Measurements from ENCODE around the gene CTTN.

Gene CTTN

DNA sequence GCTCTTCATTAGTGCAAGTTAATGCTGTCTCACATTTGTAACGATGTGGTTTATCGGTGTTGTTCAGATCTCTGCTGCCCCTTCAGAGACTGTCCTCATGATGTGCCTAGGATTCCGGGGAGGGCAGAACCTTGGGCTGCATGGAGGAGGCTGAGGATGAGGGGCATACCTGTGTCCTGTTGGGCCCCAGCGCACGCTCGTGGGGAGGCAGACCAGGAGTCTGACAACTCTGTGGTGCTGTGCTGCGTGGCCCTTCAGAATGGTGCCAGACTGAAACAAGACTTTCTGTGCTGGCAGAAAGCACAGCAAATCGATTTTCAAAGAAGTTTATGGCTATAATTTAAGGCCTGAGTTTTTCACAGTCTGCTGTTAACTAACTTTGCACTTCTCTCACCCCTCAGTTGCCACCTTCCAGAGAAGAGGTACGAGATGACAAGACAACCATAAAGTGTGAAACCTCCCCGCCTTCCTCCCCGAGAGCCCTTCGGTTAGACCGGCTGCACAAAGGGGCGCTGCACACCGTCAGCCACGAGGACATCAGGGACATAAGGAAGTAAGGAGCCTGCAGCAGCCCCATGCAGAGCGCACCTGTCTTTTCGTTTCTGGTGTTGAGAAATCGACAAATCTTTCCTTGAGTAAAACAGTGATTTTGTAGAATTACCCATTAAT lies 44.3 kb upstream of the CTTN start:
- H3K4me3 ChIP-seq (ENCODE audit: low read depth, low read length): no peak overlapping the region

DNA sequence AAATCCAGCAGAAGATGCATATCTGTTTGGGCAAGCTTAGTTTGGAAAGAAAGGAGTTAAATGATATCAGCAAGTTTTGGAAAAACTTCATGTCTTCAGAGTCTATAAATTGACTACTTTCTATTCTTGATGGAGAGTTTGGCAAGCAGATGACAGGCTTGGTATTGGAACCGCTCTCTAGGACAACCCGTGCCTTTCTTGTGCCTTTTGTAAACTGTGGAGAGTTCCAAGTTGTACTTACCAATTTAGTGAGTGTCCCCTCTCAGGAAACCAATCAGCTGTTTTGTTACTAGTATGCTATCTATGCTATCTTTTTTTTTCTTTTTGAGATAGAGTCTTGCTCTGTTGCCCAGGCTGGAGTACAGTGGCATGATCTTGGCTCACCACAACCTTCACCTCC lies 43.7 kb upstream of the CTTN start:
- no peak for TF ChIP-seq CTCF (IDR thresholded peaks at IDR 0.05; ENCODE audit: borderline replicate concordance, insufficient read depth, low read depth, low read length)
- H3K4me3 ChIP-seq (ENCODE audit: low read depth, low read length): no peak overlapping the region

More for the DNA sequence above, 44.3 kb upstream of the CTTN start:
- TF ChIP-seq CTCF (IDR thresholded peaks at IDR 0.05; ENCODE audit: borderline replicate concordance, insufficient read depth, low read depth, low read length): no peak

DNA sequence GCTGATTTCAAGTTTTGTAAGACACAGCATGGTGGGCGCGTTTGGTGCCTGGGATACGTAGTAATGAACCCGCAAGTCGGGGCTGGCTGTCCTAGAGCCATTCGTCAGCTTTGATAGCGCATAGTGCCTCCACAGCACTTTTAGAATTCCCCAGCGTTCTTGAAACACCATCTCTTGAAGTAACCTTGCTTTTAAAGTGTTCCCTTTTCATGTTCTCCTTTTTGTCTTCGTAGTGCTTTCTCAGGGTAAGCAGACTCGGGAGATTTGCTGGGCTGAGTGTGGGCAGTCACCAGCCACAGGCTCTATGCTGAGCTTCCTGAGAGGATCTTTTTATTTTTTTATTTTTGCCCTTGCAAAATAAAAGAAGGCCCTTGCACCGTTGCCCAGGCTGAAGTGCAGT lies 39.6 kb upstream of the CTTN start:
- TF ChIP-seq CTCF (IDR thresholded peaks at IDR 0.05; ENCODE audit: borderline replicate concordance, insufficient read depth, low read depth, low read length): no peak
- H3K4me3 ChIP-seq (ENCODE audit: low read depth, low read length): no peak overlapping the region

DNA sequence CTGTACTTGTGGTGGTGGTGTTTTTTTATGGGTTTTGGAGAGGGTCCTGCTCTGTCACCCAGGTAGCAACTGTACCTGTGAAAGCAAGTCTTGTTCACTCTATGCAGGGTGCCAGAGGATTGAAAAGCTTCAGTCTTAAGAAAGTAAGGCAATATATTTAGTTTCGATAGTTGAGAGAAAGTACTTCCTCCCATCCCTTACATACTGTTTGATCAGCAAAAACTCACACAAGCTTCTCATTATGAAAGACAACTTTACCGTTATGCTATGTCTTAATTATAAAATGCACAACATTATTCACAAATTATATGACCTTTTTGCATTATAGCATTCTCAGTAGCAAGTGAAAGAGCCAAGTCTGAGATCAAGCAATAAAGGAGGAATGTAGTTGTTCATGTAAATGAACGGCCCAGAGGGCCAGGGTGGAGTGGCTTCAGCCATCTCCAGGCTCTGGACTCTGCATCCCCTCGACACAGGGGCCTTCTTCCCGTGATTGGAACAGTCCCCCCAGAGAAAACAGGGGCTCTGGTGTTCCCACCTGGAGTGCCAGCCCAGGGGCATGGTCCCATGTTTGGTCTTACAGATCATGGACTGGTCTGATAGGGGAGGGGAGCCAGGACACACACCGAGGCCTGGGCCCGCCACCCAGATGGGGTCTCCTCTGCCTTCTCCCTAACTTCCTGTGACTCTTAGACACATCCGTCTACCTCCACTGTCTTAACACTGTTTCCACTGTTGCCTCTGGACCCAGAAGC lies 38.7 kb upstream of the CTTN start:
- TF ChIP-seq CTCF (IDR thresholded peaks at IDR 0.05; ENCODE audit: borderline replicate concordance, insufficient read depth, low read depth, low read length): no peak
- no peak overlapping the region for H3K4me3 ChIP-seq (ENCODE audit: low read depth, low read length)

GRCh38 chr11:70360211-70360610 lies 38.1 kb upstream of the CTTN start:
- no peak overlapping the region for H3K4me3 ChIP-seq (ENCODE audit: low read depth, low read length)
- TF ChIP-seq CTCF (IDR thresholded peaks at IDR 0.05; ENCODE audit: borderline replicate concordance, insufficient read depth, low read depth, low read length): no peak

GRCh38 chr11:70364178-70364577 lies 34.2 kb upstream of the CTTN start:
- no peak overlapping the region for H3K4me3 ChIP-seq (ENCODE audit: low read depth, low read length)
- no peak for TF ChIP-seq CTCF (IDR thresholded peaks at IDR 0.05; ENCODE audit: borderline replicate concordance, insufficient read depth, low read depth, low read length)
